GM18502 (cell line): ENCODE results near the gene APBB2.
"Not testable (repeated sequence)": the region's sequence is repeated elsewhere in the genome, so short reads cannot be mapped to it uniquely, and the experiment has no call there.

Source experiments
- ATAC-seq: cut with Tn5 transposase; IDR thresholded peaks from one replicate; pipeline ENCODE4 v1.9.1; 2021; ENCODE audit warnings: mild to moderate bottlenecking; ENCODE audit not compliant: unreplicated experiment, poor library complexity

The APBB2 gene

GRCh38 chr4:40923316-40924095 is 290.8 kb downstream of the APBB2 start:
- ATAC-seq: no peak

- not testable (repeated sequence) for ATAC-seq
These were observed 294.4 kb downstream of the APBB2 start for GRCh38 chr4:40919976-40920375.

GRCh38 chr4:40918330-40918729 is 296.0 kb downstream of the APBB2 start:
- ATAC-seq: no peak

- no peak for ATAC-seq
These were observed 297.5 kb downstream of the APBB2 start for GRCh38 chr4:40916880-40917279.

- ATAC-seq: no peak
These were observed 298.2 kb downstream of the APBB2 start for GRCh38 chr4:40916218-40916555.

- no peak for ATAC-seq
These were observed 298.8 kb downstream of the APBB2 start for GRCh38 chr4:40915318-40916217.

- no peak for ATAC-seq
These were observed 301.7 kb downstream of the APBB2 start for GRCh38 chr4:40912460-40913184.

- no peak for ATAC-seq
These were observed 303.6 kb downstream of the APBB2 start for GRCh38 chr4:40910706-40911105.

GRCh38 chr4:40909363-40909876 is 304.9 kb downstream of the APBB2 start:
- no peak for ATAC-seq

GRCh38 chr4:40908702-40909362 is 305.5 kb downstream of the APBB2 start:
- ATAC-seq: peak; percentile 97

GRCh38 chr4:40908297-40908696 is 306.0 kb downstream of the APBB2 start:
- peak; percentile 8 for ATAC-seq

GRCh38 chr4:40905414-40905813 is 308.9 kb downstream of the APBB2 start:
- no peak for ATAC-seq

GRCh38 chr4:40900531-40900930 is 313.8 kb downstream of the APBB2 start:
- not testable (repeated sequence) for ATAC-seq

GRCh38 chr4:40897557-40898203 is 316.7 kb downstream of the APBB2 start:
- ATAC-seq: peak; percentile 83

- no peak for ATAC-seq
These were observed 323.6 kb downstream of the APBB2 start for GRCh38 chr4:40890764-40891163.

- no peak for ATAC-seq
These were observed 324.1 kb downstream of the APBB2 start for GRCh38 chr4:40890199-40890598.

GRCh38 chr4:40888933-40889332 is 325.4 kb downstream of the APBB2 start:
- ATAC-seq: no peak

- ATAC-seq: no peak
These were observed 326.6 kb downstream of the APBB2 start for GRCh38 chr4:40887764-40888131.

GRCh38 chr4:40886931-40887763 is 327.2 kb downstream of the APBB2 start:
- ATAC-seq: no peak
